Heart right ventricle (tissue), 16 donors: Measurements from ENCODE around the gene TXNRD1. TPM values are rescaled to one million over a fixed set of nuclear protein-coding genes. Genes with fewer than 3 reads are reported as not detected.

Experiments used
- ATAC-seq, 8 donors: fragments of 200-7000 bp; cut with Tn5 transposase; one replicate each; pipeline ENCODE4 v1.9.1; 2020; ENCODE audit warnings: mild to moderate bottlenecking in 8 of 8, moderate library complexity in 8 of 8, moderate number of reproducible peaks in 1 of 8
- DNase-seq, 2 donors: peaks; one replicate each; pipeline ENCODE4 v3.0.0-alpha.2; 2020
- H3K27ac ChIP-seq, 10 donors: fragments of 200-600 bp; sonication (generic) in 2 of 10; one replicate each; pipeline versions ENCODE4 v1.5.0 to v1.8.0; 2020 to 2022; ENCODE audit warnings: mild to moderate bottlenecking in 3 of 10
- H3K27me3 ChIP-seq, 7 donors: fragments of 200-600 bp; one replicate each; pipeline ENCODE4 v1.8.0; 2021 to 2022; ENCODE audit warnings: mild to moderate bottlenecking in 2 of 7
- H3K36me3 ChIP-seq, 9 donors: fragments of 200-600 bp; sonication (generic) in 1 of 9; one replicate each; pipeline versions ENCODE4 v1.5.0 to v1.8.0; 2020 to 2022; ENCODE audit warnings: mild to moderate bottlenecking in 2 of 9
- H3K4me1 ChIP-seq, 9 donors: fragments of 200-600 bp; sonication (generic) in 1 of 9; one replicate each; pipeline versions ENCODE4 v1.5.0 to v1.8.0; 2020 to 2022; ENCODE audit warnings: mild to moderate bottlenecking in 4 of 9
- H3K4me3 ChIP-seq, 10 donors: fragments of 200-600 bp; sonication (generic) in 2 of 10; one replicate each; pipeline versions ENCODE4 v1.5.0 to v1.8.0; 2020 to 2022; ENCODE audit warnings: mild to moderate bottlenecking in 7 of 10, moderate library complexity in 2 of 10
- H3K9me3 ChIP-seq, 11 donors: fragments of 200-600 bp in 10 of 11; sonication (generic) in 2 of 11; one replicate each; pipeline versions ENCODE4 v1.5.0 to v1.8.0; 2013 to 2022; ENCODE audit warnings: mild to moderate bottlenecking in 2 of 11, control low read depth in 1 of 11, moderate library complexity in 1 of 11
- CTCF ChIP-seq, 9 donors: fragments of 200-600 bp; sonication (generic) in 2 of 9; IDR thresholded peaks; one replicate each; pipeline versions ENCODE4 v1.5.0 to v1.8.0; 2021 to 2022; ENCODE audit warnings: antibody characterized with exemption in 9 of 9, mild to moderate bottlenecking in 5 of 9, moderate library complexity in 1 of 9
- WGBS, 2 donors: extraction: QIAGEN DNeasy Blood & Tissue Kit; methylation state at CpG; one replicate each; pipeline ENCODE4 v1.1.7; 2013; ENCODE audit warnings: inconsistent platforms in 1 of 2; 5-methylcytosine and 5-hydroxymethylcytosine counted together
- intact Hi-C, 10 donors: fragments of 100-400 bp; cut with DNase I; formaldehyde crosslinking; loops; one replicate each; pipeline versions ENCODE4 v1.11.1 to v1.14.2; 2022
- polyA plus RNA-seq, 2 donors: library from polyadenylated mRNA; stranded (reverse); fragments of 200-250 nt; gene quantifications; one replicate each; pipeline ENCODE4 v1.2.3, GENCODE V29; 2013
- total RNA-seq, 10 donors: library from RNA; stranded (reverse); fragmentation: NEBNext Ultra II Directional in 3 of 10; extraction: Animal tissue kit (Norgen Biotek cat#: 25700) in 3 of 10; gene quantifications; one replicate each; pipeline versions ENCODE4 v1.2.1 to v1.2.4, GENCODE V29; 2021 to 2023
- donor health status: Arrhythmogenic right ventricular cardiomyopathy.
- donor health status: ischemic (EF 13 %, LVEDD 7.1; RV severe dilation, severe dysfunction).
- donor health status: healthy with polysubstance abuse.
- donor health status: DM: no; HTN: yes; CAD: no.
- donor health status: DM: no; HTN: no; CAD: no.
- donor health status: ischemic (EF 25% LVEDD 6.9; RV normal size, moderate dysfunction).
- donor health status: ischemic (EF 25% LVEDD 5.7; RV mildly dilated, moderate dysfunction).
- donor health status: healthy.
- donor health status: DM: yes; HTN: yes; CAD: no.
- donor health status: Ischemic cardiomyopathy.
- donor health status: ischemic (EF 35%, LVEDD 5.7; RV mildly dilated, moderate dysfunction).
- donor health status: nonischemic (EF 11% LVEDD 7.7; RV severe dilation, severe dysfunction).
- donor health status: DM: yes; HTN: yes; CAD: no.
- donor health status: PGD.
- donor health status: ischemic (EF 29% LVEDD 5.4; RV normal size, mild dysfunction).
- donor health status: nonischemic (EF 23%, LVEDD 6.1; RV moderate dilation, normal function).

Gene TXNRD1
- total and polyA plus RNA-seq, 12 donors: 20.6 to 113 (median 79.5) TPM

GRCh38 chr12:104314242-104314614 lies 98.6 kb downstream of the TXNRD1 start:
- Histone ChIP-seq H3K4me3 (no peak overlapping the region), H3K36me3 (peaks cover 0 to 98% (median 59%) of the 10 kb centered on the region in 9 donors), H3K4me1 (peaks cover 0 to 8% (median 0%) of the 10 kb centered on the region in 9 donors), H3K9me3 (no peaks in the 10 kb centered on the region), H3K27me3 (no peaks in the 10 kb centered on the region), H3K27ac (no peak overlapping the region)
- DNase-seq: no peak
- intact Hi-C loops: no loop called here
- WGBS, 2 donors: 97 to 100% methylated on average over 1 of the region's 1 CpG
- no peak for ATAC-seq
- TF ChIP-seq CTCF (IDR thresholded peaks at IDR 0.05): no peak

- Histone ChIP-seq H3K4me3 (no peak overlapping the region), H3K4me1 (peaks cover 0 to 8% (median 0%) of the 10 kb centered on the region in 9 donors), H3K9me3 (no peaks in the 10 kb centered on the region), H3K27me3 (no peaks in the 10 kb centered on the region), H3K36me3 (peaks cover 0 to 100% (median 72%) of the 10 kb centered on the region in 9 donors), H3K27ac (no peak overlapping the region)
- ATAC-seq (no peak), DNase-seq (no peak)
- TF ChIP-seq CTCF (IDR thresholded peaks at IDR 0.05): no peak
- intact Hi-C loops: no loop called here
- 80 to 86% methylated on average over 10 of the region's 10 CpGs for WGBS, 2 donors
Observed at GRCh38 chr12:104315326-104316224, 100.0 kb downstream of the TXNRD1 start.

DNA sequence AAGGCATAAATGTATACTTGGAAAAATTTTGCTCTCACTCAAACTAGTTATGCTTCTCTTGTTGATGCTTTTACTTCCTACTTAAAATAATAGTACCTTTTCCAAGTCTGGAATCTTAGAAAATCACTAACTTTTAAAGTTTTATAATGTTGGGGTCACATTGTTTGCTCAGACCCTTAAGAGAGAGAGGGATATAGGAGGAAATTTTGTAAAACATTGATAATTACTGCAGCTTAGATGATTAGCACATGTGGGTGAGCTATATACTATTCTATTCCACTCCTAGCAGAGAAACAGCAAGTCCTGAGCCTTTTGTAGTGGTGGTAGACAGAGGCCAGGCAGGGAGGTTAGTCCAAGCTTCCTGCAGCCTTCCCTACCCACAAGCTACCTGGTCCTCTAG lies 101.4 kb downstream of the TXNRD1 start:
- H3K27me3 ChIP-seq: no peaks in the 10 kb centered on the region
- intact Hi-C loops: no loop called here
- no peak for ATAC-seq
- peaks cover 0 to 8% (median 0%) of the 10 kb centered on the region in 9 donors for H3K4me1 ChIP-seq
- DNase-seq: no peak
- H3K27ac ChIP-seq: no peak overlapping the region
- peaks cover 0 to 100% (median 80%) of the 10 kb centered on the region in 9 donors for H3K36me3 ChIP-seq
- no peak overlapping the region for H3K4me3 ChIP-seq
- TF ChIP-seq CTCF (IDR thresholded peaks at IDR 0.05): no peak
- H3K9me3 ChIP-seq: no peaks in the 10 kb centered on the region

DNA sequence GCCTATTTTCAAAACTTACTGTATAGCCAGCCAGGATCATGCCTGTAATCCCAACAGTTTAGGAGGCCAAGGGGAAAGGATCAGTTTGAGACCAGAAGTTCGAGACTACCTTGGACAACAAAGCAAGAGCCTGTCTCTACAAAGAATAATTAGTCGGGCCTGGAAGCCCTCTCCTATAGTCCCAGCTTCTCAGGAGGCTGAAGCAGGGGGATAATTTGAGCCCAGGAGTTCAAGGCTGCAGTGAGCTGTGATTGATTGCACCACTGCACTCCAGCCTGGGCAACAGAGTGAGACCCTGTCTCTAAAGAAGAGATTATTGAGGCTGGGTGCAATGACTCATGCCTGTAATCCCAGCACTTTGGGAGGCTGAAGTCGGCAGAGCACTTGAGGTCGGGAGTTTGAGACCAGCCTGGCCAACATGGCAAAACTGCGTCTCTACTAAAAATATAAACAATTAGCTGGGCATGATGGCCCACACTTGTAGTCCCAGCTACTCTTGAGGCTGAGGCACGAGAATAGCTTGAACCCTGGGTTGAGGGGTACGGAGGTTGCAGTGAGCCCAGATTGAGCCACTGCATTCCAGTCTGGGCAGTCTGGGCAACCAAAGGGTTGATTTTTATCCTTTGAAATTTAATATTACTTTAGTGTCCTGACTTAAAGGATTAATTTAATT lies 102.1 kb downstream of the TXNRD1 start:
- DNase-seq (no peak), ATAC-seq (no peak)
- intact Hi-C loops: no loop called here
- H3K4me1 ChIP-seq: peaks cover 0 to 8% (median 0%) of the 10 kb centered on the region in 9 donors
- H3K36me3 ChIP-seq: peaks cover 0 to 100% (median 73%) of the 10 kb centered on the region in 9 donors
- WGBS, 2 donors: 95 to 97% methylated on average over 7 of the region's 7 CpGs
- no peak overlapping the region for H3K4me3 ChIP-seq
- TF ChIP-seq CTCF (IDR thresholded peaks at IDR 0.05): no peak
- H3K9me3 ChIP-seq: no peaks in the 10 kb centered on the region
- no peak overlapping the region for H3K27ac ChIP-seq
- H3K27me3 ChIP-seq: no peaks in the 10 kb centered on the region
